DND-41 (cell line): ENCODE results near the gene FABP6.

Experiments used
- CTCF ChIP-seq: IDR thresholded peaks from 2 replicates; pipeline ENCODE4 v1.5.1; 2012; ENCODE audit warnings: borderline replicate concordance, low read length, moderate library complexity, mild to moderate bottlenecking; ENCODE audit not compliant: poor library complexity, severe bottlenecking; ENCODE audit errors: extremely low read depth
- EZH2 ChIP-seq: IDR thresholded peaks from 3 replicates; pipeline ENCODE4 v1.6.1; 2012; ENCODE audit warnings: borderline replicate concordance, low read depth, mild to moderate bottlenecking, moderate library complexity, low read length, inconsistent platforms; ENCODE audit not compliant: severe bottlenecking

- TF ChIP-seq CTCF (no peak), EZH2 (no peak)
These were observed 48.4 kb upstream of the FABP6 start for GRCh38 chr5:160180931-160181330.
